ENCODE data around the gene UBE2M.
"Not testable (repeated sequence)": the region's sequence is repeated elsewhere in the genome, so short reads cannot be mapped to it uniquely, and the experiment has no call there.

UBE2M gene

DNA sequence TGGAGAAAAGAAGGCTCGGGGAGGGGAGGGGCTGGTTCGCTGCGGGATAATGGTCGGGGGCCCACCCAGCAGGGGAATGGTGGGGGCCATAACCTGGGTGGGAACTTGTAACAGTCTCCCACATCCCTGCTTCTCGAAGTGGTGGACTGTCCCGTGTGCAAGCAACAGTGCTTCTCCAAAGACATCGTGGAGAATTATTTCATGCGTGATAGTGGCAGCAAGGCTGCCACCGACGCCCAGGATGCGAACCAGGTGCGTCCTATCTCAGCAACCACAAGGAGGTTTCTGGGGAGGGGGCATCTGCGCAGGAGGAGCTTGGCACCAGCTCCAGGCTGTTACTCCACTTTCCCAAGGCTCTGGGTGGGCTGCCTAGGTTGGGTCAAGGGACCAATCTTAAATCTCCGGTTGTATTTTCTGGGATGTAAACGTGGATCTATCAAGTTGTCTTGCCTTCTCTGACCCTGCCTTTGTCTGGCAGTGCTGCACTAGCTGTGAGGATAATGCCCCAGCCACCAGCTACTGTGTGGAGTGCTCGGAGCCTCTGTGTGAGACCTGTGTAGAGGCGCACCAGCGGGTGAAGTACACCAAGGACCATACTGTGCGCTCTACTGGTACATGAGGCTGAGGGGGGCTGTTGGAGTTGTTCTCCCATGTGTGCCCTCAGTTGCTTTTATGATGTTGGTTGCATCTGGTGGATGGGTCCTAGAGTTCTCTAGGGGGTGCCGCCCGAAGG is 13.0 kb downstream of the UBE2M start:
- FAIRE-seq = no peak

DNA sequence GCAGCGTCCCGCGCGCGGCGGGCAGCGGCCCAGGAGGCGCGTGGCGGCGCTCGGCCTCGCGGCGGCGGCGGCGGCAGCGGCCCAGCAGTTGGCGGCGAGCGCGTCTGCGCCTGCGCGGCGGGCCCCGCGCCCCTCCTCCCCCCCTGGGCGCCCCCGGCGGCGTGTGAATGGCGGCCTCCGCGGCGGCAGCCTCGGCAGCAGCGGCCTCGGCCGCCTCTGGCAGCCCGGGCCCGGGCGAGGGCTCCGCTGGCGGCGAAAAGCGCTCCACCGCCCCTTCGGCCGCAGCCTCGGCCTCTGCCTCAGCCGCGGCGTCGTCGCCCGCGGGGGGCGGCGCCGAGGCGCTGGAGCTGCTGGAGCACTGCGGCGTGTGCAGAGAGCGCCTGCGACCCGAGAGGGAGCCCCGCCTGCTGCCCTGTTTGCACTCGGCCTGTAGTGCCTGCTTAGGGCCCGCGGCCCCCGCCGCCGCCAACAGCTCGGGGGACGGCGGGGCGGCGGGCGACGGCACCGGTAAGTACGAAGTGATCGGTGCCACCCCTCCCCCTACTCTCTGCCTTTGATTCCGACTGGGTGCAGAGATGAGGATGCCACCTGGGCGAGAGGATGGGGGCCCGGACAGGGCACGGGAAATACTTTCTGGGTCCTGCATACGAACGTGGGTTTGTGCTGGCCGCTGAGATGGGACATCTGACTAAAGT is 13.7 kb downstream of the UBE2M start:
- no peak for FAIRE-seq
- DNase-seq (ENCODE audit: extremely low spot score, insufficient read length, low read depth) = peak; percentile 80

More for the DNA sequence above, 13.0 kb downstream of the UBE2M start:
- DNase-seq (ENCODE audit: extremely low spot score, insufficient read length, low read depth) = no peak

DNA sequence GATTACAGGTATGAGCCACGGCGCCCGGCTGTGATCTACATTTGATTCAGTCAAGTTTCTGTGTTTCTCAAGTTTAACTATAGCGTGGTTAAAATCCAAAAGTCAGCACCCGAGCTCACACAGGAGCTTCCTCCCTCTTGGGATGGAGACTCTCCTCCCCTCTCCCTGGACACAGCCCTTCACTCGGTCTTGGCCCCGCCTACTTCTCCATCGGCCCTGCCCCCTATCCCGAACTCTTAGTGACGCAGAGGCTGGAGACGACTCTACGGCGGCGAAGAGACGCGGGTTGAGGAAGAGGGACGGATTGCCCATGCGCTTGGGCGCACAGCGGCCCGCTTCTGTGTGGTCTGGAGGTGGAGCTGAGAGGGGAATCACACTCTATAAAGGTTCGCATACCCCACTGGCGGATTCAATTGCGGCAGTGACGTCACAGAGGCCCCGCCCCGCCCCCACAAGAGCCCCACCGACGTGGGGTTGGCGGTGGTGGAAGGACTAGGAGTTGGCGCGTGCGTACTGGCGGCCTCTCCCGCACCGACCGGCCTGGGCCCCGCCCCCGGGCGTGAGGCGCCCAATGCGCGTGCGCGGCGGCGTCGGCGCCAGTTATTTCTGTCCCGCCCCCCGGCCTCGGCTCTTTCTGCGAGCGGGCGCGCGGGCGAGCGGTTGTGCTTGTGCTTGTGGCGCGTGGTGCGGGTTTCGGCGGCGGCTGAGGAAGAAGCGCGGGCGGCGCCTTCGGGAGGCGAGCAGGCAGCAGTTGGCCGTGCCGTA is 14.4 kb downstream of the UBE2M start, which contains the start of gene TRIM28:
TSS of gene TRIM28 (plus strand) at position 239 of the 765 bp plus-strand sequence. CDS start 694 bp downstream, outside the sequence.
- DNase-seq (ENCODE audit: extremely low spot score, insufficient read length, low read depth) (peak; percentile 98), FAIRE-seq (peak; percentile 97)

DNA sequence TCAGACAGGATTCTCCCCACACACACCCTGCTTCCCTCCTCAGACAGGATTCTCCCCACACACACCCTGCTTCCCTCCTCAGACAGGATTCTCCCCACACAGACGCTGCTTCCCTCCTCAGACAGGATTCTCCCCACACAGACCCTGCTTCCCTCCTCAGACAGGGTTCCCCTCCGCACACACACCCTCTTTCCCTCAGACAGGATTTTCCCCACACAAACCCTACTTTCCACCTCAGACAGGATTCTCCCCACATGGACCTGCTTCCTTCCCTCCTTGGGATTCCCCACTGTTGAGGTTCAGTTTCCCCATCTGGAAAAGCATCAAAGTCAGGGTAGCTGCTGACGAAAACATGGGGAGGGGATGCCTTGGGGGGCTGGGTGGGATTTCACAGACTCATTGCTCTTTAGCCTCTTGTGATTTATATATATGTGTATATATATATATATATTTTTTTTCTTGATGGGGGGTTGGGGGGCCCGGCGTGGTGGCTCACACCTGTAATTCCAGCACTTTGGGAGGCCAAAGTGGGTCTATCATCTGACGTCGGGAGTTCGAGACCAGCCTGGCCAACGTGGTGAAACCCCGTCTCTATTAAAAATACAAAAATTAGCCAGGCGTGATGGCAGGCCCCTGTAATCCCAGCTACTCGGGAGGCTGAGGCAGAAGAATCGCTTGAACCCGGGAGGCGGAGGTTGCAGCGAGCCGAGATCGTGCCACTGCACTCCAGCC is 15.6 kb downstream of the UBE2M start:
- not testable (repeated sequence) for FAIRE-seq; DNase-seq (ENCODE audit: extremely low spot score, insufficient read length, low read depth)

DNA sequence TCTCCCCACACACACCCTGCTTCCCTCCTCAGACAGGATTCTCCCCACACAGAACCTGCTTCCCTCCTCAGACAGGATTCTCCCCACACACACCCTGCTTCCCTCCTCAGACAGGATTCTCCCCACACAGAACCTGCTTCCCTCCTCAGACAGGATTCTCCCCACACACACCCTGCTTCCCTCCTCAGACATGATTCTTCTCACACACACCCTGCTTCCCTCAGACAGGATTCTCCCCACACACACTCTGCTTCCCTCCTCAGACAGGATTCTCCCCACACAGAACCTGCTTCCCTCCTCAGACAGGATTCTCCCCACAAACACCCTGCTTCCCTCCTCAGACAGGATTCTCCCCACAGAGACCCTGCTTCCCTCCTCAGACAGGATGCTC is 19.2 kb downstream of the UBE2M start:
- not testable (repeated sequence) for DNase-seq (ENCODE audit: extremely low spot score, insufficient read length, low read depth)

DNA sequence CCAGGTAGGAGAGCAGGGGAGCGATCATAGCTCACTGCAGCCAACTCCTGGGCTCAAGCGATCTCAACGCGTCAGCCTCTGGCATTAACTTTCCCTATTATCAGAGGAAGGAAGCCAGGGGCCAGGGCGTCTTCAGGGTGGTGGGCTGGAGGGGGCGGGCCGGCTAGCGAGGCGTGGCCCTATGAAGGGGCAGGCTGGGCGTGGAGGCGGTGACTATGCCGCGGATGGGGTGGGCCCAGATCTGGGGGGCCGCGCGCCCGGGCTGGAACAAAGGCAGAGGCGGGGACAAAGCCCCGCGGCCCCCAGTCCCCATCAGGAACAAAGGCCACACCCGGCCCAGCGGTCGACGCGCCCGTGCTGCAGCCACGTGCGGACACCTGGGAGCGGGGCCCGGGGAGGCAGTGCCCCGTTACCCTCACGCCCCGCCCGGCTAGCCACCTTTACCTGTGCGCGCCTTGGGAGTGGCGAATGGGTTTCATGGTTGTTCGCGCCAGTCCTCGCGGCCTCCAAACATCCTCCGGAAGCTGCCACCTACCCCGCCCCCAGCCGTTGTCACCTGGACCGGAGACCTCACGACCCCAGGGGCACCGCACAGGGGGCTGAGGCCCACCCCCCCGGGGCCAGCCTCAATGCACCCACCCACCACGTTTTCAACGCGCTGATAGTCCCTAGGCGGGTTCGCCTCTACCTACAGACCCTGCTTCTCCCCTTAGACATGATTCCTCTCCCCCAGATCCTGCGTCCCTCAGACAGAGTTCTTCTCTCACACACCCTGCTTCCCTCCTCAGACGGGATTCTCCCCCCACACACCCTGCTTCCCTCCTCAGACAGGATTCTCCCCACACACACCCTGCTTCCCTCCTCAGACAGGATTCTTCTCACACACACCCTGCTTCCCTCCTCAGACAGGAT is 19.9 kb downstream of the UBE2M start:
- DNase-seq (ENCODE audit: extremely low spot score, insufficient read length, low read depth) (no peak), FAIRE-seq (no peak)

More for the DNA sequence above, 19.2 kb downstream of the UBE2M start:
- not testable (repeated sequence) for FAIRE-seq

DNA sequence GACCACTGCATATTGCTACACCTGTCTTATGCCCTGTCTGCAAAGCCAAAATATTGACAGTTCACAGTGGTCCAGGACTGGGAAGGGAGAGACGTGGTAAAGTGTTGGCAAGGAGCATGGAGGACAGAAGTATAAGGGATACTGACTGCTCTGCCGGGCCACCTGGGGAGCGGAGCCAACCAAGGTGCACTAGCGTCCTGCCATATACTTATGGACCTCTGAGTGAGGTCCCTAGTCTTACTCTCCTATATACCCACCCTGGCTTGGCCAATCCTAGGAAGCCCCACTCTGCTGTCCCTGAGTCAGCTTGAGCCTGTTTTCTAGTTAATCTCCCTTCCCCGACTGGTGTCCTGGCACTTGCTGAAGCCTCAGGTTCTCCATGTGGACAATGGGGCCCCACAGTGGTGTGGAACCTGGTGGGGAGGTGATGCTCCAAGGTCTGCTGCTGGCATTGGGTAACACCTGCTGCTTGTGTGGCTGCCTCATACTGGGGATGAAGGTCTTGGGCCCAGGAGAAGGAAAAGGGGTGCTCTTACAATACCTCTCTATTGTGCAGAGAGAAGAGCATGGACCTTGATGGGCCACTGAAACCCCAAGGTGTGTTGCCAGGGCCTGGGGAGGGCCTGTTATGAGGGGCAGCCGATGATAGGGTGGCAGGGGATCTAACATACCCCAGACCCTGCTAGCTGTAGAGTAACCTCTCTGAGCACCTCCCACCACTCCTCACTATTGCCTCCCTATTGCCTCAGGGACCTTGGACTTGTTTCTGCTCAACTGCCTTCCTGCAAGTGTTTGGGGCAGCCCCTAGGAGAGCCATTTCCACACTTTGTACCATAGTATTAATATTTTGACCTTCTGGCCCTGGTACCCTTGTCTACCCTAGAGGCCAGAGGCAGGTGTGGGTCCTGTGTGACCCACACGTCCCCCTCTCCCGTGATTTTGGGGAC is 21.3 kb downstream of the UBE2M start:
- FAIRE-seq (no peak), DNase-seq (ENCODE audit: extremely low spot score, insufficient read length, low read depth) (no peak)

DNA sequence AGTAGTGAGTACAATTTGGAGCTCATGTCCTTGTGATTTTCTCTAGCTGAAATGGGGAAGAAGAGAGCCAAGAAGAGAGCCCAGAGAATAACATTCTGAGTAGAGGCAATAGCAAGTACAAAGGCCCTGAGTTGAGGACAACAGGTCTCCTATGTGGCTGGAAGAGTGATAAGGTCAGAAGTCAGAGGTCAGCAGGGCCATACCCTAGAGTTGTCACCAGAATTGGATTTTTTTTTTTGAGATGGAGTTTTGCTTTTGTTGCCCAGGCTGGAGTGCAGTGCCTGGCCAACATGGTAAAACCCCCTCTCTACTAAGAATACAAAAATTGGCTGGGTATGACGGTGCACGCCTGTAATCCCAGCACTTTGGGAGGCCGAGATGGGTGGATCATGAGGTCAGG is 22.6 kb downstream of the UBE2M start:
- DNase-seq (ENCODE audit: extremely low spot score, insufficient read length, low read depth) = no peak
- FAIRE-seq = no peak

DNA sequence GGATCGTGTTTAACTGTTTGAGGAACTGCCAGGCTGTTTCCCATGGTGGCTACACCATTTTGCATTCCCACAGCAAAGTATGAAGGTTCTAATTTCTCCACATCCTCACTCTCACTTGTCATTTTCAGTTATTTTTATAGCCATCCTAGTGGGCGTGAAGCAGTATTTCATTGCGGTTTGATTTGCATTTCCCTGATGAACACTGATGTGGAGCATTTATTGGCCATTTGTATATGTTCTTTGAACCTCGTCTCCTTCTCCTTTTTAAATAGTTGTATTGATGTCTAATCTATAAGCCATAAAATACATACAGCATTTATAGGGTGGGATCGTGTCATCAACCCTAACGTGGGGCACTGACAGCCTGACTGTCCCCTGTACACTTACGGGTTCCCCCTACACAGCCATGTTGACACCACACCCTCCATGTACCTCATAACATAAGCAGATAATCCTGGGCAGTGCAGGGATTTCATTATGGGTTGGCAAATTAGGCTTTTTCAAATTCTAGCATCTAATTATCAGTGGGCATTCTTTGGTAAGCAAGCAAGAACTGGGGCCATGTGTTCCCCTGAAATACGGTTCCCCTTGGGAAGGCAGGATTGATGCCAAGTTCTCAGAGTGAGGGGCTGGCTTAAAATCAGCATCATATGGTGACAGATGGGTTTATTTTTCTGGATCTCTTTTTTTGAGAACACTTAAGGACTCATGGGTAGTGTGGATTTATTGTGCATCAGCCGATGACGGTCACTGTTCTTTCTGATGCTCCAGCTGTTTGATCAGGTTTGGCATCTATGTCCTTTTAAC is 27.2 kb downstream of the UBE2M start:
- no peak for DNase-seq (ENCODE audit: extremely low spot score, insufficient read length, low read depth)
- no peak for FAIRE-seq

DNA sequence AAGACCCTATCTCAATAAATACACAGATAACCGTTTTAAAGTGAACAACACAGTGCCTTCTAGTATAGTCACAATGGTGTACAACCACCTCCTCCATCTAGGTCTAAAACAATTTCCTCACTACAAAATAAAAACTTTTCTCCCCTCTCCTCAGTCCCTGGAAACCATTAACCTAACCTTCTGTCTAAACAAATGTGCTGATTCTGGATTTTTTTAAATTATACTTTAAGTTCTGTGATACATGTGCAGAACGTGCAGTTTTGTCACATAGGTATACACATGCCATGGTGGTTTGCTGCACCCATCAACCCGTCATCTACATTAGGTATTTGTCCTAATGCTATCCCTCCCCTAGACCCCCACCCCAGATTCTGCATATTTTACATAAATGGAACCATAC is 29.0 kb downstream of the UBE2M start:
- FAIRE-seq = no peak
- no peak for DNase-seq (ENCODE audit: extremely low spot score, insufficient read length, low read depth)

DNA sequence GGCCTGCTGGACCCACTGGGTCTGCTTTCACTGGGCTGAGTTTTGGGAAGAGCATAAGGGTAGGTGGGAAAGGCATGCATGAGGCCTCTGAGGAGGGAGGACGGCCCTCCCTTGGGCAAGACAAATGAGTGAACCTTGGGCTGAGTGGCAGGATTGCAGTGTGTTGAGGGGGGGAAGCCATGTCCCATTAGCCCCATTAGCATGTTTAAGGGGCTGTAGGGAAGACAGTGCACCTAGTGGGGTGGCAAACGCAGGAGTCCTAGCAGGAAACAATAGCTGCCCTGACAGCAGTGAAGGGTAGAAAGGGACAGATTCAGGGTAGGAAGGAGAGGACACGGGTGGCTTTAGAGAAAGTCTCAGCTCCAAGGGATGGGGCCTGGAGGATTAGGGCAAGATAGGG is 35.7 kb downstream of the UBE2M start:
- no peak for FAIRE-seq

DNA sequence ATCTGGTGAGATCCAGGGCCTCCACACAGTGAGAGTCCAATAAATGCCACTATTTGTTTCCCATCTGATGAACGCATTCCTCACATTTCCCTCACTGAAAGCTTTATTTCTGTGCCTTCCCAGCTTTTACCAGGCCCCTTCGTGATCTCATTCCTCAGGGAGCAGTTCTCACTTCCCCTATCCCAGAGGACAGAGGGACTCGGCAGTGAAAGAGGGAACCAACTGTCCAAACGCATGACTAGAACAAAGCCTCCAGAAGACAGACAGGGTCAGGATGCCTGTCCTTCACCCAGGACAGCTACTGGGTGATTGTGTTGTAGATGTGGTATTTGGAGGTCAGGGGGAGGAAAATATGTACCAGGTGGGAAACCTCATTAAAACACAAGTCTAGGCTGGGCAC is 36.8 kb downstream of the UBE2M start:
- no peak for FAIRE-seq
- DNase-seq (ENCODE audit: extremely low spot score, insufficient read length, low read depth) = no peak

More for the DNA sequence above, 35.7 kb downstream of the UBE2M start:
- no peak for DNase-seq (ENCODE audit: extremely low spot score, insufficient read length, low read depth)

DNA sequence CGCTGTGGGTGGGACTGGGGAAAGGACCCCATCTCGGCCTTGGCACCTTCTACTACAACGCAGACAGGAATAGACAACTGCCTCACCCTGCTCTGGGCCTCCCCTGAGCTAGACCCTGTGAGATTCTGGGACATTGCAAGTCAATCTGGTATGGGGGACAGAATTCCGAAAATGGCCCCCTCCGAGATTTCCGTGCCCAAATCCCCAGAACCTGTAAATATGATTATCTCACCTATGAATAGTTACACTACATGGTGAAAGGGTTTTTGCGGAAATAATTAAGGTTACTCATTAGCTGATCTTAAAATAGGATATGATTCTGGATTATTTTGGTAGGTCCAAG is 38.2 kb downstream of the UBE2M start:
- FAIRE-seq = no peak
- DNase-seq (ENCODE audit: extremely low spot score, insufficient read length, low read depth) = no peak

DNA sequence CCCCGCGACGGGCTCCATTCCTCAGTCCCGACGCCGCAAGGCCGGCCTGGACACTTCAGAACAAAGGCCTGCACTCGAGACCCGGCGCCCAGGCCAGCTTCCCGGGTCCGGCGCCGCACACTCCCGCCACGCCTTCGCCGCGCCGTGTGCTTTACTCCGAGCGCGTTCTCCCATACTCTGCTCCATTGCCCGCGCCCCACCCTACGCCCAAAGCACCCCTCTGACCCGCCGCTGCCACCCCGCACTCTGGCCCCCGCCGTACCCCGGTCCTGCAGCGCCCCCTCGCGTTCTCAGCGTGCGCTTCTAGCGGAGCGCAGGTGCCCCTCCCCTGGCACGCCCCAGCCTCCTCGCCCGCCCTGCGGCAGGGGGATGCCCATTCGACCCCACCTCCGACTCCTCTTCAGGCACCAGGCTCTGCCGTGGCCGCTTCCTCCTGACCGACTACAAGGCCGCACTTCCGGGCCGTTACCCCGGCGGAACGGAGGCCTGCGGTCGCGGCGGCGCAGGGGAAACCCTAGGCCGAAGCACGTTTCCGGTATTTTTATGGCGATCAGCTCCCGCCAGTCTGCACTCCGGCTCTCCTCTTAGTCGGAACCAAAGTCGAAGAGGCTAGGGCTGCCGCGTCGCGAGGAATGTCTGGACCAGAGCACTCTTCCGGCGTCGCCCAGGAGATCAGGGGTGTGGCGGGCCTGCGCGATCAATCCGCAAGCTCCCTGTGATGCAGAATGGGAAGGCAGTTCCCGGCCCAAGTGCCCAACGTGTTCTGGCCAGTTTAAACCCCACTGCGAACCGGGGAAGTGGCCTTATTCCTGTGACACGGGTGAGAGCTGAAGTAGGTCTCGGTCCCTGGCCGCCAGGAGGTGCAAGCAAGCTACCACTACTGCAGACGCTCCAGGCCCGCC is 38.8 kb downstream of the UBE2M start, which contains the start of gene ZBTB45:
TSS of gene ZBTB45 (minus strand) at position 456 of the 902 bp plus-strand sequence. CDS start 2,137 bp downstream, outside the sequence.
- DNase-seq (ENCODE audit: extremely low spot score, insufficient read length, low read depth) = peak; percentile 68
- peak; percentile 89 for FAIRE-seq

DNA sequence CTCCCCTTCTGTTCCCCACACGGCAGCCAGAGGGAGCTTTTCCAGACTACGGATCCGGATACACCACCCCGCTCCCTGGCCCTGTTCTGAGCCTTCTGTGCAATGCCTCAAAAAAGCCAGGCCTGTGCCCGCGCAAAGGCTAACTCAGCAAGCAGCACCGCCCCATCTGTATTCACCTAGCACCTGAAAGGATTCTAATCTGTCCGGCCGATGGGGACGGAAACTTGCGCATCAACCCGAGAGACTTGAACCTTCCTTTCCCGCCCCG is 39.4 kb downstream of the UBE2M start:
- peak; percentile 12 for FAIRE-seq
- no peak for DNase-seq (ENCODE audit: extremely low spot score, insufficient read length, low read depth)

Measured in GM18507 (cell line).